CMK (cell line): ENCODE data around the gene CEND1.
"Not testable (repeated sequence)": the region's sequence is repeated elsewhere in the genome, so short reads cannot be mapped to it uniquely, and the experiment has no call there.

ENCODE experiments used
- DNase-seq: peaks from one replicate; pipeline ENCODE4 v3.0.0-alpha.2; 2010; ENCODE audit warnings: low read depth

Gene CEND1

GRCh38 chr11:763549-764321, 26.2 kb downstream of the CEND1 start:
- DNase-seq, result no peak

DNA sequence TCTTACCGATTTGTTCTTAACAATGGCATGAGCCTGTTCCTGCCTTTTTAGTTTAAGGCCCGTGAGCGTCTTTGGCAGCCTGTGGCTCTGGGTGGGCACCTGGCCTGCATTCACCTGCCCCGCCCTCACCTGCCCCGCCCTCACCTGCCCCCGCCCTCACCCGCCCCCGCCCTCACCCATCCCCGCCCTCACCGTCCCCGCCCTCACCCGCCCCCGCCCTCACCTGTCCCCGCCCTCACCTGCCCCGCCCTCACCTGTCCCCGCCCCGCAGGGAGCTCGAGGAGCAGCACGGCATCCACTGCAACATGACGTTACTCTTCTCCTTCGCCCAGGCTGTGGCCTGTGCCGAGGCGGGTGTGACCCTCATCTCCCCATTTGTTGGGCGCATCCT, 26.8 kb downstream of the CEND1 start:
- no peak for DNase-seq

GRCh38 chr11:762421-763072, 27.3 kb downstream of the CEND1 start:
- DNase-seq, result no peak

- no peak for DNase-seq
These were observed 28.3 kb downstream of the CEND1 start for GRCh38 chr11:761526-762108.

DNA sequence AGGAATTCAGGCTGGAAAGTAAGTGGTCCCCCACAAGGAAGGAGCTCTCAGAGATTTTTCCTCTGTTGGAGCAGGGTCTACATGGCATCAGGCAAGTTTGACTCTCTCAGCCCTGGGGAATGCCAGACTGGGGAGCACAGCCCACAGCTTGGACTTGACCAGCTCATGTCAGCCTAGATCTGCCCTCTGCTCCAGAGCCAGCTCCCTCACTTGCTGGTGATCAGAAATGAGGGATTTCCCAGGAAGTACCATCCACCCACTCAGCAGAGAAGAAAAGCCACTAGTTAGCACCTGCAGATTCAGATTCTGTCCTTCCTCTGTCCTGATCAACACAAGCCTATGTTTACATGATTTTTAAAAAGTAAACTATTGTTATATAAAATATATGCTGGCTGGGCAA, 29.7 kb downstream of the CEND1 start:
- DNase-seq, result no peak

DNA sequence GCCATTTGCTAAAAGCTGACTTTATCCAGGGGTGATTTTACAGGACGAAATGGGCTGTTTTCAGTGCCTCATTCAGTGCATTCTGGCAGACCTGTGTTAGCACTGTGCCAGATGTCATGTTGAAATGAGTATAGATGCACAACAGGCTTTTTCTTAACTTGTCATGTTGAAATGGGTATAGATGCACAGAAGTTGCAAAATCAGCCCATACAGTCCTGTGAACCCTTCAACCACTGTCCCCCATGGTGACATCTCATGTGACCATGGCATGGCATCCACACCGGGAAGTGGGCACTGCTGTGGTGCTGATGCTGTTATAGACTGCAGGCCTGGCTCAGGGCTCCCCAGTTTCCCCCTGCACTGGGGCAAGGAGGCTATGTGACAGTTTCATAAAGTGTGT, 40.2 kb downstream of the CEND1 start:
- no peak for DNase-seq

DNA sequence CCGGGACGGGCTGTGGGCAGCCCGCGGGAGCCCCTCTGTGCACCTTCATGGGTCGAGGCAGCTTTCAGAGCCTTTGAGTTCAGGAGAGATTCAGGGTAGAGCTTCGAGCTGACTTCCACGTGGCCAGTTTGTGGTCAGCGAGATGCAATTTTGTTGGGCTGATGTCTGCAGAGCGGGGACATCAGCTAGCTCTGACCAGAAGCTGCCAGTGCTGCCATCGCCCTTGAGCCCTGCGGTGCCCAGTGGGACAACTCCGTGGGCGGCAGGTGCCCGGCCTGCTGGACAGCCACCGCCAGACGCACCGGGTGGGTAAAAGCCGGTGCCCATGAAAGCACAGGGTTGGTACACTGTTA, 41.9 kb downstream of the CEND1 start:
- no peak for DNase-seq

GRCh38 chr11:747158-748006, 42.5 kb downstream of the CEND1 start, which contains the start of gene TALDO1:
TALDO1 (plus strand) TSS chr11:747464; CDS start chr11:747482, 18 bp downstream.
- DNase-seq, result no peak

- DNase-seq, result no peak
These were observed 43.4 kb downstream of the CEND1 start for GRCh38 chr11:746289-747157.

GRCh38 chr11:745428-745827, 44.5 kb downstream of the CEND1 start:
- no peak for DNase-seq

GRCh38 chr11:742571-743201, 47.2 kb downstream of the CEND1 start:
- no peak for DNase-seq

DNA sequence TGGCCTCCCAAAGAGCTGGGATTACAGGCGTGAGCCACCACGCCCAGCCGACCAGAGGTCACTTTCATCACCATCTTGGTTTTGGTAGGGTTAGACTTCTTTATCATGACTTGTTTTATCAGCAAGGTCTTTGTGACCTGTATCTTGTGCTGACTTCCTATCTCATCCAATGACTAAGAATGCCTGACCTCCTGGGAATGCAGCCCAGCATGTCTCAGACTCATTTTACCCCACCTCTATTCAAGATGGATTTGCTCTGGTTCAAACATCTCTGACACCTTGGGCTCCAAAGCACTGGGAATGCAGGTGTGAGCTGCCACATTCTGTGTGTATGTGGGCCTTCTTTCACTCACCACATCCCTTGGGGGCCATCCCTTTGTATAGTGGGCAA, 47.7 kb downstream of the CEND1 start:
- DNase-seq, result no peak

- DNase-seq, result not testable (repeated sequence)
These were observed 52.0 kb downstream of the CEND1 start for GRCh38 chr11:737899-738298.

- DNase-seq, result no peak
These were observed 52.5 kb downstream of the CEND1 start for GRCh38 chr11:737366-737765.
